K562 (cell line): Measurements from ENCODE around the gene BCKDHB.
"Not testable (repeated sequence)": the region's sequence is repeated elsewhere in the genome, so short reads cannot be mapped to it uniquely, and the experiment has no call there.

Experiments used
- BRF2 ChIP-seq: IDR thresholded peaks from 3 replicates; pipeline ENCODE4 v1.6.1; 2011; ENCODE audit warnings: borderline replicate concordance, mild to moderate bottlenecking; ENCODE audit not compliant: insufficient read length, insufficient read depth
- MYBL2 ChIP-seq, 2 experiments: fragments of 450-650 bp in 1 of 2; sonication (generic) in 1 of 2; formaldehyde crosslinking in 1 of 2; IDR thresholded peaks; 2 replicates each; pipeline versions ENCODE4 v1.6.1 to v1.8.1; 2017 to 2022; ENCODE audit warnings: borderline replicate concordance in 1 of 2, inconsistent platforms in 1 of 2, low read depth in 1 of 2, mild to moderate bottlenecking in 1 of 2, missing genetic modification reagents in 1 of 2, moderate library complexity in 1 of 2

DNA sequence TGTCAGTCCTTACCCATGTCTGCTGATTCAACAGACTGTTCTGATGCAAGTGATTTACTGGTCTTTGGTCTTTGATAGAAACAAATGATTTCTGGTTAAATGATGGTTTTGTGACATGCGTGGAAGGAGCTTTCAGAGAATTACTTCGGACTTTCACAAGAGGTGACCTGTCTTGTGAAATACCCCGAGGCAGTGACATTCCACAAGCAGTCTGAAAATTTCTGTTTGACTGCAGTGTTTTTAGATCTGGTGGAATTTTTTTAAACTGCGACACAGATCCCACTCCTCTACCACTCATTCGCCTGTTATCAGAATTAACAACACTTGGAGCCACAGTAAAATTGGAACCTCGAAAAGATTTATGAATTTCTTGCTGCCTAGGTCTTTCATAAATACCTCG lies 38.3 kb upstream of the BCKDHB start:
- TF ChIP-seq BRF2; MYBL2 (IDR thresholded peaks at IDR 0.05; ENCODE audit: low read depth); MYBL2 (CRISPR knock-in tag; IDR thresholded peaks at IDR 0.05; ENCODE audit: borderline replicate concordance): not testable (repeated sequence)
